DOHH2 (cell line): Measurements from ENCODE around the gene ICOSLG.

Experiments
- CTCF ChIP-seq: fragments of 200-600 bp; sonication (generic); IDR thresholded peaks from one replicate; pipeline ENCODE4 v1.5.1; 2014; ENCODE audit warnings: antibody characterized with exemption, mild to moderate bottlenecking, low read depth, low read length; ENCODE audit not compliant: poor library complexity, severe bottlenecking
- EZH2phosphoT487 ChIP-seq: fragments of 200-600 bp; sonication (generic); IDR thresholded peaks from 2 replicates; pipeline ENCODE4 v1.6.1; 2017; ENCODE audit warnings: borderline replicate concordance, mild to moderate bottlenecking, antibody characterized with exemption, low read length, moderate library complexity, mixed read lengths

GRCh38 chr21:44273046-44273445 lies 32.3 kb upstream of the ICOSLG start:
- TF ChIP-seq CTCF, result no peak
- TF ChIP-seq EZH2phosphoT487, result no peak
